ENCODE results near the gene PRRT3.
"Not testable (repeated sequence)": the region's sequence is repeated elsewhere in the genome, so short reads cannot be mapped to it uniquely, and the experiment has no call there.

Gene PRRT3

DNA sequence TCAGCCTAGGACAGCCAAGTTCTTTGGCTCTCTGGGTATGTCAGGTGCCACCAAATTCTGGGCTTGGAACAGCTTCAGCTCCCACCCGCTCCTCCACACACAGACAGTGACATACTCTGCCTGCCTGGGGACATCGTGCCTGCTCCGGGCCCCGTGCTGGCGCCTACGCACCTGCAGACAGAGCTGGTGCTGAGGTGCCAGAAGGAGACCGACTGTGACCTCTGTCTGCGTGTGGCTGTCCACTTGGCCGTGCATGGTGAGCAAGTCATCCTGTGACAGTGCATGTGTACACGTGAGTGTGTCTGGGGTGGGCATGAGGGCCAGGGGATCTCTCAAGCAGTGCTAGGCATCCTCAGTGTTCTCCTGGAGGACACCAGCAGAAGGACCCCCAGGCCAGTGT is 34.4 kb downstream of the PRRT3 start:
- DNase-seq = no peak

DNA sequence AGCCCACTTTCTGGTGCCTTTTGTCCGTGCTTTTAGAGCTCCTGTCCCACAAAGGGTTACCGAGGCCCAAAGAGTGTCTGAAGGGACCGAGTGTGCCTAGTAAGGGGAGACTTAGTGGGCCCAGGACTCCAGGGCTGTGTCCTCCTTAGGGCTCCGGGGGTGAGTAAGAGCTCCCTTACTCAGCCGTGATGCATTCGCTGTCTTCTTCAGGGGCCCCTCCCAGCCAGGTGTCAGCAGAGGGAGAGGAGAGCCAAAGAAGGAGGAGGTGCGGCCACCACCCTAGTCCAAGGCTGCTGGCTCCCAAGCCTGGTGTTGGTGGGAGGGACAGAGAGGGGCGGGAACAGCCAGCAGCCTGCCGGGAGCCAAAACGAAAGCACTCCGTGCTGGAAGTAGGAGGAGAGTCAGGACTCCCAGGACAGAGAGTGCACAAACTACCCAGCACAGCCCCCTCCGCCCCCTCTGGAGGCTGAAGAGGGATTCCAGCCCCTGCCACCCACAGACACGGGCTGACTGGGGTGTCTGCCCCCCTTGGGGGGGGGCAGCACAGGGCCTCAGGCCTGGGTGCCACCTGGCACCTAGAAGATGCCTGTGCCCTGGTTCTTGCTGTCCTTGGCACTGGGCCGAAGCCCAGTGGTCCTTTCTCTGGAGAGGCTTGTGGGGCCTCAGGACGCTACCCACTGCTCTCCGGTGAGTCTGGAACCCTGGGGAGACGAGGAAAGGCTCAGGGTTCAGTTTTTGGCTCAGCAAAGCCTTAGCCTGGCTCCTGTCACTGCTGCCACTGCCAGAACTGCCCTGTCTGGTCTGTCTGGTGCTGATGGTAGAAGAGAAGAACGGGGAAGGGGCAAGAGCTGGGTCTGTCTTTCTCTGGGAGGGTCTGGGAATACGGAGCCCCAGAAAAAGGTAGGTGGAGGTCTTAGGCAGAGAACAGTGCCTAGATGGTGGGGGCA is 35.2 kb downstream of the PRRT3 start, which contains the start of gene IL17RC:
Gene IL17RC (plus strand): TSS at position 365 of the 947 bp plus-strand sequence. CDS start 218 bp downstream, at position 583.
- DNase-seq = peak; percentile 65 to 80

DNA sequence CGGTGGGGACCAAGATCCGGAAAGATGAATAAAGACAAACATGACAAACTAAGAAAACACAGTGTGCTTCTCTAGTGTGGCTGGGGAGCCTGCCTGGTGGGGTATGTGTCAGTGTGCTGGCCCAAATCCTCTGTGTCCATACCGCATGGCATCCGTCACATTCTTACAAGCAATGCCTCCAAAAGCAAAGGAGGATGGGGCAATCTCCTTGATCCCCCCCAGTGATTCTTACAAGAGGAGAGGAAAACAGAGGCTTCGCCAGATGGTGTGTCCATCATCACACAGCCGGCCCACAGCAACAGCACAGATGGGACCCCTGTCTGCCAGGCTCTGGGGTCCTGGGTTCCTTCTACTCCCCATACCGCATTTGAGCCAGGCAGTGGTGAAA is 35.9 kb downstream of the PRRT3 start:
- DNase-seq = no peak

DNA sequence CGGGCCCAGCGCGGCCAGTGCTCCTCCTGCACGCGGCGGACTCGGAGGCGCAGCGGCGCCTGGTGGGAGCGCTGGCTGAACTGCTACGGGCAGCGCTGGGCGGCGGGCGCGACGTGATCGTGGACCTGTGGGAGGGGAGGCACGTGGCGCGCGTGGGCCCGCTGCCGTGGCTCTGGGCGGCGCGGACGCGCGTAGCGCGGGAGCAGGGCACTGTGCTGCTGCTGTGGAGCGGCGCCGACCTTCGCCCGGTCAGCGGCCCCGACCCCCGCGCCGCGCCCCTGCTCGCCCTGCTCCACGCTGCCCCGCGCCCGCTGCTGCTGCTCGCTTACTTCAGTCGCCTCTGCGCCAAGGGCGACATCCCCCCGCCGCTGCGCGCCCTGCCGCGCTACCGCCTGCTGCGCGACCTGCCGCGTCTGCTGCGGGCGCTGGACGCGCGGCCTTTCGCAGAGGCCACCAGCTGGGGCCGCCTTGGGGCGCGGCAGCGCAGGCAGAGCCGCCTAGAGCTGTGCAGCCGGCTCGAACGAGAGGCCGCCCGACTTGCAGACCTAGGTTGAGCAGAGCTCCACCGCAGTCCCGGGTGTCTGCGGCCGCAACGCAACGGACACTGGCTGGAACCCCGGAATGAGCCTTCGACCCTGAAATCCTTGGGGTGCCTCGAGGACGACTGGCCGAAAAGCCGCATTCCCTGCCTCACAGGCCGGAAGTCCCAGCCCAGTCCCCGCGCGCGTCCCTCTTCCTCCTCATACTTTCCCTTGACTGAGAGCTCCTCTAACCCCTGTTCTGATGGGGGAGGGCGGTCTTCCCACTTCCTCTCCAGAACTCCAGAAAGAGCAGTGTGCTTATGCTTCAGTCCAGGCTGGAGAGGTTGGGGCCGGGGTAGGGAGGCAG is 36.7 kb downstream of the PRRT3 start:
- no peak for DNase-seq

DNA sequence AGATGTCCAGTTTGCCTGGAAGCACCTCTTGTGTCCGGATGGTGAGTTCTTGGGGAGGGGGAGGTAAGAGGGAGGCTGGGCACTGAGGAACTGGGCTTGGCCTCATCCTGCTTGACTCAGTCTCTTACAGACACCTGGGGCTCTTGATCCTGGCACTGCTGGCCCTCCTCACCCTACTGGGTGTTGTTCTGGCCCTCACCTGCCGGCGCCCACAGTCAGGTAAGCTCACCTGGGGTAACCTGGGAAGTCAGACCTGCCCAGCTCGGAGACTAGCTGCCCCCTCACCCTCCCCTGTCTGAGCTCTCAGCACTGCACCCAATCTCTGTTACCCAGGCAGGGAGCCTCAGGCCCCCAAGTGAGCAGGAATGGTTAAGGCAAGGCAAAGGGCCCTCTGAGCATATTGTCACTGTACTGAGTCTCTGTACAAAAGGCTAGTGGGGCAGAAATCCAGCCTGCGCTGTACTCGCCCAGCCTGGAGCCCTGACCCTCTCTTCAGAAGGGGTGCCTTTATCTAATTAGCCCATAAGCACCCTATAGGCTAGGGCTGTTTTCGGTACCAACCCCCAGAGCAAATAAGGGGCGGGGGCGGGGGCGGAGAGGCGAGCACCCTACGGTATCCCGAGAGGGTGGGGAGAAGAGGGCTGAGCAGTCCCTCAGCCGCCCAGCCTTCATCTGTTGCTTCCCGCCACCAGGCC is 37.5 kb downstream of the PRRT3 start:
- peak in 1 of 2 experiments; percentile 14 for DNase-seq

GRCh38 chr3:9914011-9914410 is 38.2 kb downstream of the PRRT3 start:
- no peak for DNase-seq

DNA sequence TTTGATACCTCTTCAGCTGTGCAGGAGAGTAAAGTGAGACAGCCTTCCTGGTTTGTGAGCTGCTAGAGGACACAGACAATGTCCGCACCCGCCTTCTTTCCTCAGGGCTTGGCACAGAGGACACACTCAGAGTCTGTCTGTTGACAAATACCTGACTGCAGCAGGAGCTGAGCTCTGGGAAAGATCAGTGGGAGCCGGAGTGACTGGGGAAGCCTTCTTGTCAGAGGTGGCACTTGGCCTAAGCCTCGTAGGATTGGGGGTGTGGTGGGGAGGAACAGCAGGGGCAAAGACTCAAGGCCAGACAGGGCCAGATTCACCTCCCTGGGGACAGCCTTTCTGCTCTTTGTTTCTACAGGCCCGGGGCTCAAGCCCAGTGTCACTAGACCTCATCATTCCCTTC is 38.6 kb downstream of the PRRT3 start:
- no peak for DNase-seq

GRCh38 chr3:9912294-9912935 is 39.8 kb downstream of the PRRT3 start:
- no peak for DNase-seq

DNA sequence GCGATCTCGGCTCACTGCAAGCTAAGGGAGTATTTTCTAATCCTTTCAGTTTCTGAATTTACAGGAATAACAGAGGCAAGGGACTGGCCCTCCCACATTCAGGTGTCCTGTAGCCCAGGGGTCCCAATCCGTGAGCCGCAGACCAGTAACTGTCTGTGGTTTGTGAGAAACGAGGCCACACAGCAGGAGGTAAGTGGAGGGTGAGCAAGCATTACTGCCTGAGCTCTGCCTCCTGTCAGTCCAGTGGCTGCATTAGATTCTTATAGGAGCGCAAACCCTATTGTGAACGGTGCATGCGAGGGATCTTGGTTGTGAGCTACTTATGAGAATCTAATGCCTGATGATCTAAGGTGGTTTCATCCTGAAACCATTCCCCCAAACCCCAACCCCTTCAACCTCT is 40.3 kb downstream of the PRRT3 start:
- no peak for DNase-seq

DNA sequence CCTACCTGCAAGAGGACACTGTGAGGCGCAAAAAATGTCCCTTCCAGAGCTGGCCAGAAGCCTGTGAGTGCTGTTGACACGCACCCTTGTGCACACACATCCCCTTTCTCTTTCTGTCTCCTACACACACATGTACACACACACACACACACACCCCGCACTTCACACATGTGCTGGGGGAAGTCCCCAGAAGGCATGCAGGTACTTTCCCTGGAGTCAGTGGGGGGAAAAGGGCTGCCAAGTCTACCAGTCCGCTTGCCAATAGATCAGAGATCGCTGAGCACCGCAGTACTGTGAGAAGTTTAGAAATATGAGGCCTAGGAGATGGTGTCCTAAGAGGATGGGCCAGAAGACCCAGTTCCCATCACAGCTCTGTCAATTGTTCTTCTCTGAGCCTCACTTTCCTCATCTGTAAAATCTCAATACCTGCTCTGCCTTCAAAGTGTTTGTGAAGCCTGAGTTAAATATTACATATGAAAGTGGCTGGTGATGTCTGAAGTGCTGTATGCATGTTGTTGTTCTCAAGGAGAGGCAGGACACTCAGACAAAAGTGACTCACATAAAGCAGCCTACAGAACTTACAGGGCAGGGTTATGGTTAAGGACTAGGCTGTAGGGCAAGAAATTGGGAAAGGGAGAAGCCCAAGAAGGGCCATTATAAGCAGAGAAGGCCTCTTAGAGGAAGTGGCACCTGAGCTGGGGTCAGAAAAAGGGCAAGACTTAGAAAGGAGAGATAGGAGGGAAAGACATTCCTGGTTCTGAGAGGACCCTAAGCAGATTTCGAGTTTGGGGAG is 42.8 kb downstream of the PRRT3 start:
- DNase-seq = no peak

DNA sequence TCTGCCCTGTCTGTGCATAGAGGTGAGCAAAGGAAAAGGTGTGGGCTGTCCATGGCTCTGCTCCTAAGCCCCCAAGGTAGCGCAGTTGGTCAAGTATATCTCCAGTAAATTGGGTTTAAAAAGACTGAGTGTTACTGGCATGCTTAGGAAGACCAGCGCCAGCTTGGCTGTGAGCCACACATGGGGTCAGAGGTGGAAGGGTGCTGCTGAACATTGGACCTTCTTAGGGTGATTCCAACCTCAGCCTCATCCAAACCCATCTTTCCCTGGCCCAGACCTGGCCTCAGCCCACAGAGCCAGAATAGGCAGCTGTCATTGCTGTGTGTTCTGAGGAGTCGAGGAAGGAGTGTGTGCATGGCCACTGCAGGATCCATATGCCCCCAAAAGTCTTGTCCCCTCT is 43.9 kb downstream of the PRRT3 start:
- no peak for DNase-seq

- DNase-seq = no peak
Observed at GRCh38 chr3:9906480-9906879, 45.7 kb downstream of the PRRT3 start.

DNA sequence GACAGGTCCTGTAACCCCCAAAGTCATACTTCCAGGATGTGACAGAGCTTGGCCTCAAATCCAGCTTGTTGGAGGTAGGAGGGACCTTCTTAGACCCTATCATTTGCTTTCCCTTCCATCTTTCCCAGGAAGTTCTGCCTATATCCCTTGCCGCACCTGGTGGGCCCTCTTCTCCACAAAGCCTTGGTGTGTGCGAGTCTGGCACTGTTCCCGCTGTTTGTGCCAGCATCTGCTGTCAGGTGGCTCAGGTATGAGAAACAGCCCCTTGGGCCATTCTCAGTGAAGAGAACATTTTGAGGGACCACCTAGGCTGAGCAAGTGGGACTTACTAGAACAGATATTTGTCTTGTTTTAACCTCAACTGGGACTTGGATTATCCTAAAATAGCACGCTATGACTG is 48.3 kb downstream of the PRRT3 start:
- DNase-seq = no peak

GRCh38 chr3:9903238-9903624 is 49.0 kb downstream of the PRRT3 start:
- no peak for DNase-seq

- DNase-seq = no peak
Observed at GRCh38 chr3:9902372-9903237, 49.6 kb downstream of the PRRT3 start, which contains the start of gene IL17RE. Gene IL17RE (plus strand): TSS chr3:9902848. CDS start chr3:9902933, 85 bp downstream.

DNA sequence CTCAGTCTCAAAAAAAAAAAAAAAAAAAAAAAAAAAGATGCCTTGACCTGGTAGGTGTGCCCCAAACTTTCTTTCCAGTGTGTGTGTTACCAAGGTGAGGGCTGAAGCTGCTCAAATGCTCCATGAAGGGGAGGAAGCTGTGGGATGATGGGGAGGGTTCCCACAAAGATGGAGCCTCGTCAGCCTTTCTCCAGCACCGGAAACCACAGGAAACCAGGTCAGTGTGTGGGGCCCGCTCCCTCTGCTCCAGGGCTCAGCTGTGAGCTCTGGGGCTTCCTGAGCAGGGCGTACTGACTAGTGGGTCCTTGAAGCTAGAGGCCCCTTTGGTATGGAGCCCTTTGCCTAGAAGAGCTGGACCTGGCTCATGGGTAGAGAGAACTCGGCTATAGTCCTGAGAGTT is 50.2 kb downstream of the PRRT3 start:
- no peak for DNase-seq

GRCh38 chr3:9900965-9901415 is 51.2 kb downstream of the PRRT3 start:
- not testable (repeated sequence) for DNase-seq

GRCh38 chr3:9899289-9899791 is 52.9 kb downstream of the PRRT3 start:
- DNase-seq = no peak

DNA sequence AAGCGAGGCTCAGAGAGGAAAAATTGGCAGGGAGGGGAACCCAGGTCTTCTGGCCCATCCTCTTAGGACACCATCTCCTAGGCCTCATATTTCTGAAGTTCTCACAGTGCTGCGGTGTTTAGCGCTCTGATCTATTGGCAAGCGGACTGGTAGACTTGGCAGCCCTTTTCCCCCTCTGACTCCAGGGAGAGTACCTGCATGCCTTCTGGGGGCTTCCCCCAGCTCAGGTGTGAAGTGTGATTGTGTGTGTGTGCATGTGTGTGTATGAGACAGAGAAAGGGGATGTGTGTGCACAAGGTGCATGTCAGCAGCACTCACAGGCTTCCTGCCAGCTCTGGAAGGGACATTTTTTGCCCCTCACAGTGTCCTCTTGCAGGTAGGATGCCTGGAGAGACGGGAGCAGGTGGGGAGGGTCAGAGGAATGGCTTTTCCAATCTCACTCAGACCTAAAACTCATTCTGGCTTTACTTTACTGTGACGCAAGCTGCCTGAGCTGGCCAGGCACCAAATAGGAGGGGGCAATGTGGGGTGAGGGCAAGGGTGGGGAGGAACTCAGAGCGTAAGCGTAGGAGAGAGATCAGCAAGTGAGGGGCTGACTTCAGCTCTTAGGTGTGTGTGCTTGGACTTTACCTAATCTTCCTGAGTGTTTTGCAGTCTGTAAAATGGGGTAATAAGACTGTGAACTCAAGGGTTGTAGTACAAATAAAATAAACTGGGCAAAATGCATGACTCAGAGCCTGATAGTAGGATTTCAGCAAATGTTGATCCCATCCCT is 53.6 kb downstream of the PRRT3 start:
- DNase-seq = no peak

All from SHP77 (cell line).